A673 (cell line): ENCODE measurements around the gene TSC22D3. TPM values are rescaled to one million over a fixed set of nuclear protein-coding genes. Genes with fewer than 3 reads are reported as not detected.
A peak's percentile ranks its signal among the peaks of the same experiment; 100 is the strongest.

Experiments
- BruUV-seq: library from RNA; stranded (reverse); fragments of 400-500 nt; replicated peaks from 2 replicates; lab custom pipeline; 2021; lab: Mats Ljungman, UMichigan
- CTCF ChIA-PET: fragments of 300-600 bp; sonication (Branson Sonifier 250); formaldehyde crosslinking; loops from one replicate; lab custom pipeline; 2022; ENCODE audit warnings: antibody characterized with exemption; lab: Charles Lee
- POLR2A ChIA-PET: fragments of 300-600 bp; sonication (Branson Sonifier 250); formaldehyde crosslinking; loops from one replicate; lab custom pipeline; 2022; ENCODE audit warnings: antibody characterized with exemption; ENCODE audit not compliant: low non-redundant PET; lab: Charles Lee
- DNase-seq: peaks from one replicate; pipeline ENCODE4 v3.0.0-alpha.2; 2015; ENCODE audit warnings: low spot score
- H3K27ac ChIP-seq: fragments of 200-600 bp; sonication (generic); 2 replicates; pipeline ENCODE4 v1.5.1; 2016; ENCODE audit warnings: mixed run types, low read depth, mild to moderate bottlenecking, mixed read lengths, antibody characterized with exemption, low read length; ENCODE audit not compliant: poor library complexity, severe bottlenecking
- H3K27me3 ChIP-seq: fragments of 200-600 bp; sonication (generic); replicated peaks from 2 replicates; pipeline ENCODE4 v1.6.1; 2017; ENCODE audit warnings: mixed run types, low read depth, mild to moderate bottlenecking, mixed read lengths, antibody characterized with exemption, low read length; ENCODE audit not compliant: insufficient read depth, poor library complexity
- H3K36me3 ChIP-seq: fragments of 200-600 bp; sonication (generic); 2 replicates; pipeline ENCODE4 v1.6.1; 2016; ENCODE audit warnings: mixed run types, mild to moderate bottlenecking, mixed read lengths, antibody characterized with exemption, low read length; ENCODE audit not compliant: insufficient read depth, poor library complexity, severe bottlenecking
- H3K4me1 ChIP-seq: fragments of 200-600 bp; sonication (generic); 2 replicates; pipeline ENCODE4 v1.6.1; 2017; ENCODE audit warnings: mixed run types, mild to moderate bottlenecking, mixed read lengths, antibody characterized with exemption, low read length; ENCODE audit not compliant: insufficient read depth, poor library complexity, severe bottlenecking
- H3K4me3 ChIP-seq: fragments of 200-600 bp; sonication (generic); 2 replicates; pipeline ENCODE4 v1.5.1; 2016; ENCODE audit warnings: low read depth, mixed run types, mild to moderate bottlenecking, mixed read lengths, low read length; ENCODE audit not compliant: poor library complexity, severe bottlenecking
- H3K9me3 ChIP-seq: fragments of 200-600 bp; sonication (generic); 2 replicates; pipeline ENCODE4 v1.6.1; 2016; ENCODE audit warnings: mixed run types, low read depth, mild to moderate bottlenecking, mixed read lengths, antibody characterized with exemption, low read length; ENCODE audit not compliant: poor library complexity, severe bottlenecking
- EZH2 ChIP-seq: fragments of 200-600 bp; sonication (generic); IDR thresholded peaks from 2 replicates; pipeline ENCODE4 v1.6.1; 2017; ENCODE audit warnings: borderline replicate concordance, low read depth, mild to moderate bottlenecking, mixed read lengths, antibody characterized with exemption, low read length; ENCODE audit not compliant: poor library complexity, severe bottlenecking
- intact Hi-C: fragments of 100-400 bp; cut with micrococcal nuclease; formaldehyde crosslinking; loops from one replicate; pipeline ENCODE4 v1.10.0; 2022; ENCODE audit not compliant: unreplicated experiment
- total RNA-seq: library from RNA; stranded (reverse); gene quantifications from 2 replicates; pipeline ENCODE4 v1.2.3, GENCODE V29; 2021
- TF ChIP-seq, protein P1 (sequence below): fragments of 300-800, 200-600 bp; sonication (generic); conservative IDR thresholded peaks from 2 replicates; pipeline ENCODE4 v1.5.1; 2017; ENCODE audit warnings: low read depth, mild to moderate bottlenecking, antibody characterized with exemption, low read length, moderate library complexity, mixed read lengths

The TSC22D3 gene
- total RNA-seq, 1 experiment from 2014 or later: 10.6 TPM

DNA sequence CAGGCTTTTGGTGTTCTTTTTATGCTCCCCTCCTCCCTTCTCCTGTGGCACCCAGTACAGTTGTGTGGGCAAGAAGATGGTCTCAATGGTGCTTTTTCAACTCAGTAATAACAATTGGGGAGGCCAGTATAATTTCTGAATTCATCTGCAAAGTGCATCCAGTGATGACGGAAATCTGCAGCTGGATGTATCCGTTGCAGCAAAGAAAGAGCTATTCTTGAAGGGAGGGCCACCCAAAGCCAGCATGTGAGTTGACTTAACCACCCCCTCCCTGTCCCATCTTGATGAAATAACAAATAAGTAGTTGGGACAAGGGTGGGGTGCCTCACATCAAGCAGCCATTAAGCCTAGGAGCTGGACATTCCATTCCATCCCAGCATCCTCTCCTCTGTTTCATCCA lies 30.7 kb downstream of the TSC22D3 start:
- ChIA-PET POLR2A (no interaction called here), CTCF (no interaction called here)
- H3K4me3 ChIP-seq: no peak overlapping the region
- no peak for DNase-seq
- H3K27ac ChIP-seq: no peak overlapping the region
- H3K27me3 ChIP-seq: peaks cover 4% of the 10 kb centered on the region
- TF ChIP-seq, protein P1, sequence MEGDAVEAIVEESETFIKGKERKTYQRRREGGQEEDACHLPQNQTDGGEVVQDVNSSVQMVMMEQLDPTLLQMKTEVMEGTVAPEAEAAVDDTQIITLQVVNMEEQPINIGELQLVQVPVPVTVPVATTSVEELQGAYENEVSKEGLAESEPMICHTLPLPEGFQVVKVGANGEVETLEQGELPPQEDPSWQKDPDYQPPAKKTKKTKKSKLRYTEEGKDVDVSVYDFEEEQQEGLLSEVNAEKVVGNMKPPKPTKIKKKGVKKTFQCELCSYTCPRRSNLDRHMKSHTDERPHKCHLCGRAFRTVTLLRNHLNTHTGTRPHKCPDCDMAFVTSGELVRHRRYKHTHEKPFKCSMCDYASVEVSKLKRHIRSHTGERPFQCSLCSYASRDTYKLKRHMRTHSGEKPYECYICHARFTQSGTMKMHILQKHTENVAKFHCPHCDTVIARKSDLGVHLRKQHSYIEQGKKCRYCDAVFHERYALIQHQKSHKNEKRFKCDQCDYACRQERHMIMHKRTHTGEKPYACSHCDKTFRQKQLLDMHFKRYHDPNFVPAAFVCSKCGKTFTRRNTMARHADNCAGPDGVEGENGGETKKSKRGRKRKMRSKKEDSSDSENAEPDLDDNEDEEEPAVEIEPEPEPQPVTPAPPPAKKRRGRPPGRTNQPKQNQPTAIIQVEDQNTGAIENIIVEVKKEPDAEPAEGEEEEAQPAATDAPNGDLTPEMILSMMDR: no peak
- TF ChIP-seq EZH2: no peak
- BruUV-seq: no TSS peak
- H3K4me1 ChIP-seq: peaks cover 18% of the 10 kb centered on the region
- intact Hi-C loops: no loop called here
- no peaks in the 10 kb centered on the region for H3K36me3 ChIP-seq
- no peaks in the 10 kb centered on the region for H3K9me3 ChIP-seq

DNA sequence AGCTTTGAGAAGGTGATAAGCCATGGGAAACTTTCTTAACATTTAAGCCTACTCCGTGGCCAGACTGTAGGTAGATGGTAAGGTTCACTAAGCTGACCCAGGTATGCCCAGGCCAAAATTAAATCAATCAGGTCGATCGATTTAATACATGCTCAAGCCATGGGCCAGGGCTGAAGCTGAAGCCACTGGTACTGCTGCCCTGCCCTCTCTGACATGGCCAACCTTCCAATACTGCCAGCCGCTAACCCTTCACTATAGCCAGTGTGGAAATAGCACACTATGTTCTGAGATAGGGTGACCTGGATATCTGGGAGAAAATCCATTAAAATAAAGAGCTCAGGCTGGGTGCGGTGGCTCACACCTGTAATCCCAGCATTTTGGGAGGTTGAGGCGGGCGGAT lies 31.6 kb downstream of the TSC22D3 start:
- intact Hi-C loops: no loop called here
- H3K4me1 ChIP-seq: peaks cover 18% of the 10 kb centered on the region
- no peaks in the 10 kb centered on the region for H3K36me3 ChIP-seq
- POLR2A ChIA-PET: no interaction called here
- CTCF ChIA-PET: no interaction called here
- no TSS peak for BruUV-seq
- no peaks in the 10 kb centered on the region for H3K9me3 ChIP-seq
- DNase-seq: no peak
- H3K27ac ChIP-seq: no peak overlapping the region
- H3K27me3 ChIP-seq: peaks cover 4% of the 10 kb centered on the region
- H3K4me3 ChIP-seq: no peak overlapping the region
- TF ChIP-seq, protein P1: no peak
- no peak for TF ChIP-seq EZH2

DNA sequence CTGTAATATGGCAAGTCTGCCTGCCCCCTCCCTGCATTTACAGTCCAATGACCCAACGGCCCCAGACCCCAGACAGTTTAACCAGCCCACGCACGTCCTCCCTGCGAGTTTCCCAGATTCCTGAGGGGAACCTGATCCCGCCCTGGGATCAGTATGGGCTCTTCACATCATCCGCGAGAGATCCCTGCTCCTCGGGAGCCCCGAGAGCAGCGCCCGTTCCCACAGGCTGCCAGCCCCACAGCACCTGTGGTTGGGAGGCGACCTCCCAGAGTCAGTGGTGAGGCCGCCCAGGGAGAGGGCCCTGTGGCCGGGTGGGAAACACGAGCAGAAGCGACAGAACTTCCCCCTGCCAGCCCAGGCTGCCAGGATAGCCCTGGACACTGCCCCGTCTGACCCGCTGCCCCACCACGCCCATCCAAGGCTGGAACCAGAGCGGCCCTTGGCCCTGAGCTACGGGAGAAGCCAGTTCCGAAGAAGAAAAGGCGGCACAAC lies 32.8 kb downstream of the TSC22D3 start:
- no peaks in the 10 kb centered on the region for H3K9me3 ChIP-seq
- peaks cover 18% of the 10 kb centered on the region for H3K4me1 ChIP-seq
- H3K27ac ChIP-seq: peak overlapping the region; percentile 69
- ChIA-PET POLR2A (no interaction called here), CTCF (no interaction called here)
- H3K4me3 ChIP-seq: no peak overlapping the region
- intact Hi-C loops: no loop called here
- H3K36me3 ChIP-seq: no peaks in the 10 kb centered on the region
- peaks cover 4% of the 10 kb centered on the region for H3K27me3 ChIP-seq
- no TSS peak for BruUV-seq
- no peak for DNase-seq
- no peak for TF ChIP-seq EZH2
- TF ChIP-seq, protein P1: no peak
